Natural killer cell (primary cell): ENCODE data around the gene MAGT1. TPM values are rescaled to one million over a fixed set of nuclear protein-coding genes. Genes with fewer than 3 reads are reported as not detected.
A peak's percentile ranks its signal among the peaks of the same experiment; 100 is the strongest.
"Not testable (repeated sequence)": the region's sequence is repeated elsewhere in the genome, so short reads cannot be mapped to it uniquely, and the experiment has no call there.

Experiments
- ATAC-seq, 3 donors: fragments of 150-1000 bp in 2 of 3; fragments of 200-7000 bp in 1 of 3; cut with Tn5 transposase; 1 replicate in 1 of 3; 2 replicates in 2 of 3; pipeline ENCODE4 v1.10.0; 2021; ENCODE audit warnings: mild to moderate bottlenecking in 2 of 3, moderate library complexity in 2 of 3
- DNase-seq, 2 donors: peaks; one replicate each; pipeline versions ENCODE4 v3.0.0 to v3.0.0-alpha.2; 2013 to 2021; ENCODE audit warnings: mixed read lengths in 1 of 2
- H3K27ac ChIP-seq: one replicate; pipeline ENCODE4 v1.5.1; 2013; ENCODE audit warnings: mild to moderate bottlenecking, low read length
- H3K27me3 ChIP-seq: one replicate; pipeline ENCODE4 v1.6.1; 2013; ENCODE audit warnings: low read length; ENCODE audit not compliant: control insufficient read depth, insufficient read depth
- H3K36me3 ChIP-seq: one replicate; pipeline ENCODE4 v1.6.1; 2013; ENCODE audit warnings: low read length; ENCODE audit not compliant: control insufficient read depth, insufficient read depth
- H3K4me1 ChIP-seq: one replicate; pipeline ENCODE4 v1.6.1; 2013; ENCODE audit warnings: low read length; ENCODE audit not compliant: control insufficient read depth, insufficient read depth
- H3K4me3 ChIP-seq: one replicate; pipeline ENCODE4 v1.5.1; 2013; ENCODE audit warnings: low read length
- H3K9me3 ChIP-seq: one replicate; pipeline ENCODE4 v1.6.1; 2013; ENCODE audit warnings: low read length; ENCODE audit not compliant: control insufficient read depth, insufficient read depth
- H3K27ac Mint-ChIP-seq, 2 donors: one replicate each; pipeline ENCODE4 v1.8.0; 2022; ENCODE audit warnings: mild to moderate bottlenecking in 2 of 2, mixed read lengths in 2 of 2, moderate library complexity in 1 of 2
- H3K27me3 Mint-ChIP-seq, 2 donors: one replicate each; pipeline ENCODE4 v1.8.0; 2022; ENCODE audit warnings: low read depth in 2 of 2, mixed read lengths in 2 of 2
- H3K36me3 Mint-ChIP-seq: one replicate; pipeline ENCODE4 v1.8.0; 2022; ENCODE audit warnings: mixed read lengths
- H3K4me1 Mint-ChIP-seq, 2 donors: one replicate each; pipeline ENCODE4 v1.8.0; 2022; ENCODE audit warnings: mixed read lengths in 2 of 2
- H3K4me3 Mint-ChIP-seq: one replicate; pipeline ENCODE4 v1.8.0; 2022; ENCODE audit warnings: mild to moderate bottlenecking, moderate library complexity, mixed read lengths
- H3K9me3 Mint-ChIP-seq, 2 donors: one replicate each; pipeline ENCODE4 v1.8.0; 2022; ENCODE audit warnings: mixed read lengths in 2 of 2
- WGBS: methylation state at CpG from one replicate; pipeline ENCODE4 v1.1.7; 2013; ENCODE audit warnings: missing lambda C conversion rate; ENCODE audit not compliant: insufficient coverage; 5-methylcytosine and 5-hydroxymethylcytosine counted together
- intact Hi-C: fragments of 100-400 bp; cut with micrococcal nuclease; formaldehyde crosslinking; loops from one replicate; pipeline ENCODE4 v1.14.2; 2022
- total RNA-seq, 4 donors: library from RNA; stranded (reverse); fragments of 120-200 nt in 1 of 4; gene quantifications; one replicate each; pipeline versions ENCODE4 v1.2.3 to v1.2.4, GENCODE V29; 2013 to 2022
- TF ChIP-seq, protein P1 (sequence below): fragments of 200-600 bp; IDR thresholded peaks from one replicate; pipeline ENCODE4 v1.8.0; 2022; ENCODE audit warnings: antibody characterized with exemption

MAGT1 gene
- 10 to 100 TPM; 46.7 to 59.5 (median 51.8) TPM for total RNA-seq
- 64.4 TPM for total RNA-seq (2013)

DNA sequence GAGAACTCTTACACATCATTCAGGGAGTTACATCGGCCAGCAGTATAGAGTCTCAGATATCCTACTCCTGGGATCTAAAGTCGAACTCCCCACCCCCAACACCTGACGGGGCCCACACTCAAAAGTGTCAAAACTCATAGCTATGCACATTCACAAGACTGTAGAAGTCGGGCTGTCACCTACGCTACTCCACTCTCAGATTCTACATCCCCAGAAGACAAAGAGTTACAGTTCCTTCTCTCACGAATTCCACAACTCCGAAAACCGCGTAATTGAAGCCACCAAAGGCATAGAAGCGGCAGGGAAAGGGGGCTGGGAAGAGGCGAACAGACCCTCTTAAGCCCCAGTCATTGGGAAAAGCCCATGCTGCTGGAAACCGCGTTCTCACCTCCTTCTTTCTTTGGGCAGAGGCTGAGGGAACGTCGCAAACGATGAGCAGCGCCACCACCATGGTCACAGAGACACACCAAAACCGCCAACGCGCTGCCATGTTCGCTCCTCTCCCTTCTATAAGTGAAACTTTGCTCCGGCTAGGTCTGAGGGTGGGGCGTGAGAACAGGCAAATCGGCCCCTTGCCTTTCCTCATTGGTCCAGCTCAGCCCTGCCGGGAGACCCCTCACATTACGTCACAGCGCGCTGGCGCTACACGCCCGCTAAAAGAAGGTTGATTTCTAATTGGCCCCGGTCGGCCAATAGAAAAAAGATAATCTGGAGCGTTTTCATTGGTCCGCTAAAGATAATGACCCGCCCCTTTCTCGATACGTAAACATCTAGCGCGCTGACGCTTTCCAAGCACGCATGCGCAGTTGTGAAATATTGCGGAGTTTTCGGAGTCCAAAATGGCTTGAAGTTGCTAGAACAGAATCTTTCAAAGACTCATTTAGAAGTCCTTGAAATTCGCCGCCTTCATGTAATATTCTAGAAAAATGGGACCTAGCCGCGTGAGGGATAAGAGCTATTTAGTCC is at the start of gene MAGT1:
MAGT1 (minus strand) TSS at position 515 of the 966 bp plus-strand sequence; CDS start at position 490, 25 bp downstream.
- no peaks in the 10 kb centered on the region for H3K27me3 ChIP-seq
- 0% methylated on average over 45 of the region's 49 CpGs for WGBS
- peak; percentile 78 to 96 for DNase-seq
- Mint-ChIP-seq H3K4me1 (peaks cover 20 to 38% of the 10 kb centered on the region in 2 donors), H3K36me3 (no peaks in the 10 kb centered on the region), H3K27me3 (no peaks in the 10 kb centered on the region), H3K27ac (peak within 1 kb of the TSS; percentile 98 to 99), H3K4me3 (peak within 1 kb of the TSS; percentile 94), H3K9me3 (no peaks in the 10 kb centered on the region)
- H3K4me3 ChIP-seq, result peak within 1 kb of the TSS; percentile 87
- TF ChIP-seq, protein P1, sequence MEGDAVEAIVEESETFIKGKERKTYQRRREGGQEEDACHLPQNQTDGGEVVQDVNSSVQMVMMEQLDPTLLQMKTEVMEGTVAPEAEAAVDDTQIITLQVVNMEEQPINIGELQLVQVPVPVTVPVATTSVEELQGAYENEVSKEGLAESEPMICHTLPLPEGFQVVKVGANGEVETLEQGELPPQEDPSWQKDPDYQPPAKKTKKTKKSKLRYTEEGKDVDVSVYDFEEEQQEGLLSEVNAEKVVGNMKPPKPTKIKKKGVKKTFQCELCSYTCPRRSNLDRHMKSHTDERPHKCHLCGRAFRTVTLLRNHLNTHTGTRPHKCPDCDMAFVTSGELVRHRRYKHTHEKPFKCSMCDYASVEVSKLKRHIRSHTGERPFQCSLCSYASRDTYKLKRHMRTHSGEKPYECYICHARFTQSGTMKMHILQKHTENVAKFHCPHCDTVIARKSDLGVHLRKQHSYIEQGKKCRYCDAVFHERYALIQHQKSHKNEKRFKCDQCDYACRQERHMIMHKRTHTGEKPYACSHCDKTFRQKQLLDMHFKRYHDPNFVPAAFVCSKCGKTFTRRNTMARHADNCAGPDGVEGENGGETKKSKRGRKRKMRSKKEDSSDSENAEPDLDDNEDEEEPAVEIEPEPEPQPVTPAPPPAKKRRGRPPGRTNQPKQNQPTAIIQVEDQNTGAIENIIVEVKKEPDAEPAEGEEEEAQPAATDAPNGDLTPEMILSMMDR, result no peak
- peak; percentile 80 to 94 (median 86) for ATAC-seq
- H3K27ac ChIP-seq, result peak within 1 kb of the TSS; percentile 99
- H3K9me3 ChIP-seq, result no peaks in the 10 kb centered on the region
- intact Hi-C loops, result loop anchor here (2.0 kb wide), 1 partner anchor 16 kb away; the partner anchor contains the start of gene ATP7A
- no peaks in the 10 kb centered on the region for H3K36me3 ChIP-seq
- H3K4me1 ChIP-seq, result peaks cover 11% of the 10 kb centered on the region

DNA sequence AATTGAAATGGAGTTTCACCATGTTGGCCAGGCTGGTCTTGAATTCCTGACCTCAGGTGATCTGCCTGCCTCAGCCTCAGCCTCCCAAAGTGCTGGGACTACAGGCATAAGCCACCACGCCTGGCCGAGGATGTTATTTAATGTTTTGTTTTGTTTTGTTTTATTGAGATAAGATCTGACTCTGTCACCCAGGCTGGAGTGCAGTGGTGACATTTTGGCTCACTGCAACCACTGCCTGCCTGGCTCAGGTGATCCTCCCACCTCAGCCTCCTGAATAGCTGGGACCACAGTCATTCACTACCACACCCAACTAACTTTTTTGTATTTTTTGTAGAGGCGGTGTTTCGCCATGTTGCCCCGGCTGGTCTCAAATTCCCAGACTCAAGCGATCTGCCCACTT is 49.8 kb upstream of the MAGT1 start:
- H3K36me3 Mint-ChIP-seq, H3K36me3 ChIP-seq, H3K4me3 ChIP-seq, H3K4me1 ChIP-seq, H3K9me3 ChIP-seq, H3K27ac ChIP-seq, ATAC-seq, intact Hi-C loops, H3K27ac Mint-ChIP-seq, H3K27me3 ChIP-seq, H3K27me3 Mint-ChIP-seq, H3K4me3 Mint-ChIP-seq, H3K9me3 Mint-ChIP-seq, DNase-seq, H3K4me1 Mint-ChIP-seq: not testable (repeated sequence)
- WGBS, result 97% methylated on average over 6 of the region's 6 CpGs

DNA sequence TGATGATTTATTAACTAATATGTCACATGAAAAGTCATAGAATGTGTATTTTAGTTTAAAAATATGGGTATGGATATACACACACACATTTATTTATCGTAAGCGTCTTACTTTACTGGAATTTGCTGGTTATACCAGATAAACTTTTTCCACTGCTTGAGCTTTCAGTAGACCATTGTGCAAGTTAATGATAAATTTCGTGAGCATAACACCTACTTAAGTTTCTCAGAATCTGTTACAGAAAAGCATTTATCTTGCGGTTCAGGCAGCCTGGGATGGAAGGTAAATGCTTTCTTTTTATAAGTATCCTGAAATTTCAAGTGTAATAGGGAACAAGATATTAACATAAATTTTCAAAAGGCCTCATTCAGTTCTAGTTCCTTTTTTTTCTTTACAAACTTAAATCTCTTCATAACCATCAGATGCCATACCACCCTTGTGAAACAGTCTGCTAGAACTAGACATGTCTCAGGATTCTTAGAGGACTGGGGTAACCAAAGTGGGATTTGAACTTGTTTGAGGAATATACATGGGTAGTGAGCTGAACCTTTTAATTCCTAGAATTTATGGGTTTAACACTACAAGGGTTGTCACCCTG is 42.9 kb upstream of the MAGT1 start:
- Mint-ChIP-seq H3K9me3 (no peaks in the 10 kb centered on the region), H3K36me3 (no peaks in the 10 kb centered on the region), H3K4me1 (peaks cover 3 to 5% of the 10 kb centered on the region in 2 donors), H3K4me3 (no peak overlapping the region), H3K27me3 (no peaks in the 10 kb centered on the region), H3K27ac (no peak overlapping the region)
- Histone ChIP-seq H3K9me3 (no peaks in the 10 kb centered on the region), H3K27ac (no peak overlapping the region), H3K4me1 (no peaks in the 10 kb centered on the region), H3K4me3 (no peak overlapping the region), H3K36me3 (no peaks in the 10 kb centered on the region), H3K27me3 (no peaks in the 10 kb centered on the region)
- ATAC-seq (no peak), DNase-seq (no peak)
- WGBS, result no CpG with 5 or more reads among the region's 4 CpGs
- intact Hi-C loops, result no loop called here
- TF ChIP-seq, protein P1, result no peak

DNA sequence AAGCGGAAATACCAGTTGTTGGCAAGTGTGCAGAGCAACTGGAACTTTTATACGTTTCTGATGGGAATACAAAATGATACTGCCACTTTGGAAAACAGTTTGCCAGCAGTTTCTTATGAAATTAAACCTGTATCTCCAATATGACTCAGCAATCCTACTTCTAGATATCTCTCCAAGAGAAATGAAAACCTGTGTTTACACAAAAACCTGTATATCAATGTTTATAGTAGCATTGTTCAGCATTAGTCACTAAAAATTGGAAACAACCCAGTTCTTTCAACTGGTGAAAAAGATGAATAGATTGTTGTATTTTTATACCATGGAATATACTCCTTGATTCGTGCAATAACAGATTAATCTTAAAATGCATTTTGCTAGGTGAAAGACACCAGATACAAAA is 42.1 kb upstream of the MAGT1 start:
- Histone ChIP-seq H3K36me3 (no peaks in the 10 kb centered on the region), H3K4me1 (no peaks in the 10 kb centered on the region), H3K9me3 (no peaks in the 10 kb centered on the region), H3K27ac (no peak overlapping the region), H3K27me3 (no peaks in the 10 kb centered on the region), H3K4me3 (no peak overlapping the region)
- Mint-ChIP-seq H3K4me1 (peaks cover 3 to 5% of the 10 kb centered on the region in 2 donors), H3K9me3 (no peaks in the 10 kb centered on the region), H3K36me3 (no peaks in the 10 kb centered on the region), H3K27ac (no peak overlapping the region), H3K4me3 (no peak overlapping the region), H3K27me3 (no peaks in the 10 kb centered on the region)
- intact Hi-C loops, result no loop called here
- DNase-seq (no peak), ATAC-seq (no peak)
- TF ChIP-seq, protein P1, result no peak
- 100% methylated on average over 2 of the region's 3 CpGs for WGBS
